ENCODE data around the gene USP5. TPM values are rescaled to one million over a fixed set of nuclear protein-coding genes. Genes with fewer than 3 reads are reported as not detected.

Gene USP5
- total and polyA plus RNA-seq, 2 experiments from 2014 or later = 61.6 to 78.9 TPM

DNA sequence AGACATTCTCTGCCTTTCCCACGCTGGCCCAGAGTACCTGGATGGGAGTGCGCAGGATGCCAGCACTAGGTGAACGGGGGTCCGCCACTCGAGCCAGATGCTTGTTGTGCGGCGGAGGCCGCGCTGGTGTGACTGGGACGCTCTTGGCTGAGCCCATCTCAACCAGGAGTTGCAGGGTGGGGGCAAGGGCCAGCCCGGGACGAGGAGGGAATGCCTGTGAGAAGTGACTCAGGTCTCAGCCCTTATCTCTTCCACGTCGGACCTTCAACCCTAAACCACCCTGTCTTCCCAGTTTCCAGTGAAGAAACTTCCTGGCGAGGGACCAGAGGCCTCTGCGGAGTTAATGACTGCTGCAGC is 1.2 kb upstream of the USP5 start:
- H3K4me1 ChIP-seq (ENCODE audit: insufficient read depth) = peaks cover 13% of the 10 kb centered on the region
- DNase-seq (ENCODE audit: low spot score) = peak; percentile 86
- H4K20me1 ChIP-seq (ENCODE audit: insufficient read depth, poor library complexity, severe bottlenecking) = no peaks in the 10 kb centered on the region
- H3K79me2 ChIP-seq = peaks cover 26% of the 10 kb centered on the region
- H3K36me3 ChIP-seq (replicated peaks; ENCODE audit: insufficient read depth, low read depth) = no peaks in the 10 kb centered on the region
- TF ChIP-seq EZH2 (IDR thresholded peaks at IDR 0.05; ENCODE audit: borderline replicate concordance) = no peak
- TF ChIP-seq, protein P1, sequence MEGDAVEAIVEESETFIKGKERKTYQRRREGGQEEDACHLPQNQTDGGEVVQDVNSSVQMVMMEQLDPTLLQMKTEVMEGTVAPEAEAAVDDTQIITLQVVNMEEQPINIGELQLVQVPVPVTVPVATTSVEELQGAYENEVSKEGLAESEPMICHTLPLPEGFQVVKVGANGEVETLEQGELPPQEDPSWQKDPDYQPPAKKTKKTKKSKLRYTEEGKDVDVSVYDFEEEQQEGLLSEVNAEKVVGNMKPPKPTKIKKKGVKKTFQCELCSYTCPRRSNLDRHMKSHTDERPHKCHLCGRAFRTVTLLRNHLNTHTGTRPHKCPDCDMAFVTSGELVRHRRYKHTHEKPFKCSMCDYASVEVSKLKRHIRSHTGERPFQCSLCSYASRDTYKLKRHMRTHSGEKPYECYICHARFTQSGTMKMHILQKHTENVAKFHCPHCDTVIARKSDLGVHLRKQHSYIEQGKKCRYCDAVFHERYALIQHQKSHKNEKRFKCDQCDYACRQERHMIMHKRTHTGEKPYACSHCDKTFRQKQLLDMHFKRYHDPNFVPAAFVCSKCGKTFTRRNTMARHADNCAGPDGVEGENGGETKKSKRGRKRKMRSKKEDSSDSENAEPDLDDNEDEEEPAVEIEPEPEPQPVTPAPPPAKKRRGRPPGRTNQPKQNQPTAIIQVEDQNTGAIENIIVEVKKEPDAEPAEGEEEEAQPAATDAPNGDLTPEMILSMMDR (IDR thresholded peaks at IDR 0.05; ENCODE audit: poor library complexity) = no peak
- TF ChIP-seq EZH2phosphoT487 (IDR thresholded peaks at IDR 0.05; ENCODE audit: low read depth, severe bottlenecking, unreplicated experiment) = no peak
- peak overlapping the region; percentile 69 for H3K27ac ChIP-seq
- H3K9me3 ChIP-seq (ENCODE audit: low read depth) = no peaks in the 10 kb centered on the region
- no peak overlapping the region for H2AFZ ChIP-seq
- no peak overlapping the region for H3K4me3 ChIP-seq
- H3K4me2 ChIP-seq = peak overlapping the region; percentile 76
- H3K9me2 ChIP-seq (replicated peaks; ENCODE audit: insufficient read depth) = no peaks in the 10 kb centered on the region
- WGBS (ENCODE audit: low lambda C conversion rate, missing lambda C conversion rate) = 14% methylated on average over 16 of the region's 16 CpGs
- H3K27me3 ChIP-seq = no peaks in the 10 kb centered on the region

DNA sequence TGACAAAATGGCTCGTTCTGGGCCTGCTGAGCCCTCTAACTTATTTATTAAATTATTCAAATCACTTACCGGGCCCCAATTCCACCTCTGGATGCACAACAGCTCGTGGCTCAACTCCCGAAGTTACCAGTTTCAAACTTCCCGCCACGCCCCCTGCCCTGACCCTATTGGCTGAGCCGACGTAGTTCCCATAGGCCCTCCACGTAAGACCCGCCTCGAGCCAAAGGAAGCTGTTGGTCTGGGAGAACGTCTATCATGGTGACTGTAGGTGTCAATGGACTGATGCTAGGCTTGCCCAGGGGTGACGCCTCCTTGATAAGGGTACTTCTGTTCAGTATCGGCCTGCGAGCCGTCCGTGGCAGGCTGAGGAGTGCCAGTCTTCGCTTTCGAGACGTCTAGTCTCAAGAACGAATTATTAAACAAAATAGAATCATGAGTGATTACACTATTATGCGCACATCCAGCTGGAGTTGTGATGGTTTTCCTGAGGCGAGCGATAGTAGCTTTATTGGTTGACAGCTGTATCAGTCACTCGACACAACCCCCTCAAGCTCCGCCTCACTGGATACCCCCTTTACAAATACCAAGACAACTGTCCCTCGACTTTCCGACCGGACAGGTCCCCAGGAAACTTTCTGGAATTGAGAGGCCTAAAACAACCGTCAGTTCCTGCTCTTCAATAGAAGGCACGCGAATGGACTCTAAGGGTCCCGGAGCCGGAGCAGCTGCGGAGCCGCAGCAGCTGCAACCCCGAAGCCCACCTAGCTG is 613 bp upstream of the USP5 start, which contains the start of gene CDCA3:
CDCA3 (minus strand) TSS at position 134 of the 768 bp plus-strand sequence. CDS start 334 bp downstream, outside the sequence.
- Histone ChIP-seq H3K9me2 (replicated peaks; ENCODE audit: insufficient read depth) (no peaks in the 10 kb centered on the region), H3K27ac (peak within 1 kb of the TSS; percentile 89), H3K4me1 (ENCODE audit: insufficient read depth) (peaks cover 13% of the 10 kb centered on the region), H3K4me3 (peak within 1 kb of the TSS; percentile 22), H2AFZ (peak within 1 kb of the TSS; percentile 67), H3K27me3 (no peaks in the 10 kb centered on the region), H3K79me2 (peaks cover 27% of the 10 kb centered on the region), H4K20me1 (ENCODE audit: insufficient read depth, poor library complexity, severe bottlenecking) (no peaks in the 10 kb centered on the region), H3K36me3 (replicated peaks; ENCODE audit: insufficient read depth, low read depth) (no peaks in the 10 kb centered on the region), H3K9me3 (ENCODE audit: low read depth) (no peaks in the 10 kb centered on the region), H3K4me2 (peak within 1 kb of the TSS; percentile 76)
- DNase-seq (ENCODE audit: low spot score) = peak; percentile 97
- no peak for TF ChIP-seq EZH2 (IDR thresholded peaks at IDR 0.05; ENCODE audit: borderline replicate concordance)
- TF ChIP-seq EZH2phosphoT487 (IDR thresholded peaks at IDR 0.05; ENCODE audit: low read depth, severe bottlenecking, unreplicated experiment) = no peak
- TF ChIP-seq, protein P1 (IDR thresholded peaks at IDR 0.05; ENCODE audit: poor library complexity) = no peak
- WGBS (ENCODE audit: low lambda C conversion rate, missing lambda C conversion rate) = under 1% methylated on average over 37 of the region's 37 CpGs

DNA sequence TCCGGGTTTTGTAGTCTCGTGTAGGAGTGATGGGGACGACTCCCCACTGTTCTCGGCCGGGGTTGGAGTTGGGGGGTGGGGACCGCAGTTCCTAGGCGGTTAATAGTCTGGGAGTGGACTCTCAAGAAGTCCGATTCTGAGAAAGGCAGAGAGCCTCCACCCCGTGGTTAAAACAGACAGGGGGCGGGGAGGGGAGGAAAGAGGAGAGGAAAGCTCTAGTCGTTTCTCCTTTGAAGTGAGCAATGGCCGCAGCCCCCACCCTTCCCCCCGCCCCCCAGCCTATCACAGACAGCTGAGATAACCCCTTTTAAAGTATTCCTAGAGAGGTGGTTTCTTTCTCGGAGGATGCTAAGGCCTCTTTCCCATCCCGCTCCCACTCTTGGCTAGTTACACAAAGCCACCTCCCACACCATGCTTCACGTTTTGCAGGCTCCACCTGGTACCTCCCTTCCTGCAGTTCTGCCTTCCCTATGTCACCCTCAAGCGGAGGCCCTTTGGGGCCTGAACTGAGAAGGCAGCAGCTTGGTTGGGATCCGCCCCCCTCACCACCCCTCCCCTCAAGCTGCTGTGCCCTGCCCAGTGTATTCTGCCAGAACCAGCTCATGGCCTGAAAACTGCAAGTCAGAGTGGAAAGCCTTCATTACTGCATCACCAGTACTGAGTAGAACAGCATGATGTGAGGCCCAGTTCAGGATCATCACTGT is 853 bp downstream of the USP5 start:
- Histone ChIP-seq H3K36me3 (replicated peaks; ENCODE audit: insufficient read depth, low read depth) (no peaks in the 10 kb centered on the region), H3K4me3 (peak overlapping the region; percentile 44), H3K4me2 (peak overlapping the region; percentile 81), H3K9me2 (replicated peaks; ENCODE audit: insufficient read depth) (no peaks in the 10 kb centered on the region), H3K9me3 (ENCODE audit: low read depth) (no peaks in the 10 kb centered on the region), H3K4me1 (ENCODE audit: insufficient read depth) (peaks cover 13% of the 10 kb centered on the region), H3K27ac (peak overlapping the region; percentile 91), H2AFZ (no peak overlapping the region), H3K27me3 (no peaks in the 10 kb centered on the region), H4K20me1 (ENCODE audit: insufficient read depth, poor library complexity, severe bottlenecking) (no peaks in the 10 kb centered on the region), H3K79me2 (peaks cover 27% of the 10 kb centered on the region)
- peak; percentile 80 for DNase-seq (ENCODE audit: low spot score)
- TF ChIP-seq EZH2phosphoT487 (IDR thresholded peaks at IDR 0.05; ENCODE audit: low read depth, severe bottlenecking, unreplicated experiment) = no peak
- 2% methylated on average over 16 of the region's 18 CpGs for WGBS (ENCODE audit: low lambda C conversion rate, missing lambda C conversion rate)

DNA sequence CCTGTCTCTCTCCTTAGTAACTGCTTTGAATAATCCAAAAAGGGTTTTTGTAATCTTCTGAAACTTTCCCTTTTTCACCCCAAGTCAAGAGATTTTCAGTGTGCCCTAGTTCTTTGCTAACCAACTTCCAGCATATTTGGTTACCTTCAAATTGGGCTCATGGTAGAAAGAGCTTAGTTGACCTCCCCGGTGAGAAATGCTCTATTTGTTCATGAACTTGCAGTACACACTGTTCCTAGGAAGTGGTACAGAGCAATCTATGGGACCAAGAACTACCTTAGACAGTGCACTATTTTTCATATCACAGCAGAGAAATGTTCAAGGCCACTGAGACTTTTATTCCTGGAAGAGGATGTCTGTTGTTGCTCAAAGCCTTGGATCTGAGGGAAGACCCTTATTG is 1.7 kb downstream of the USP5 start:
- H3K27me3 ChIP-seq = no peaks in the 10 kb centered on the region
- H3K4me1 ChIP-seq (ENCODE audit: insufficient read depth) = peaks cover 13% of the 10 kb centered on the region
- no peak overlapping the region for H2AFZ ChIP-seq
- peaks cover 27% of the 10 kb centered on the region for H3K79me2 ChIP-seq
- H3K4me2 ChIP-seq = peak overlapping the region; percentile 81
- 77% methylated on average over 1 of the region's 1 CpG for WGBS (ENCODE audit: low lambda C conversion rate, missing lambda C conversion rate)
- DNase-seq (ENCODE audit: low spot score) = no peak
- no peaks in the 10 kb centered on the region for H3K9me3 ChIP-seq (ENCODE audit: low read depth)
- H3K27ac ChIP-seq = peak overlapping the region; percentile 91
- TF ChIP-seq, protein P1 (IDR thresholded peaks at IDR 0.05; ENCODE audit: poor library complexity) = no peak
- no peak for TF ChIP-seq EZH2phosphoT487 (IDR thresholded peaks at IDR 0.05; ENCODE audit: low read depth, severe bottlenecking, unreplicated experiment)
- TF ChIP-seq EZH2 (IDR thresholded peaks at IDR 0.05; ENCODE audit: borderline replicate concordance) = no peak
- no peaks in the 10 kb centered on the region for H3K9me2 ChIP-seq (replicated peaks; ENCODE audit: insufficient read depth)
- no peaks in the 10 kb centered on the region for H3K36me3 ChIP-seq (replicated peaks; ENCODE audit: insufficient read depth, low read depth)
- H4K20me1 ChIP-seq (ENCODE audit: insufficient read depth, poor library complexity, severe bottlenecking) = no peaks in the 10 kb centered on the region
- H3K4me3 ChIP-seq = peak overlapping the region; percentile 44

Measured in hepatocyte (in vitro differentiated cells).